ENCODE measurements around the gene LAMC2.

LAMC2 gene

DNA sequence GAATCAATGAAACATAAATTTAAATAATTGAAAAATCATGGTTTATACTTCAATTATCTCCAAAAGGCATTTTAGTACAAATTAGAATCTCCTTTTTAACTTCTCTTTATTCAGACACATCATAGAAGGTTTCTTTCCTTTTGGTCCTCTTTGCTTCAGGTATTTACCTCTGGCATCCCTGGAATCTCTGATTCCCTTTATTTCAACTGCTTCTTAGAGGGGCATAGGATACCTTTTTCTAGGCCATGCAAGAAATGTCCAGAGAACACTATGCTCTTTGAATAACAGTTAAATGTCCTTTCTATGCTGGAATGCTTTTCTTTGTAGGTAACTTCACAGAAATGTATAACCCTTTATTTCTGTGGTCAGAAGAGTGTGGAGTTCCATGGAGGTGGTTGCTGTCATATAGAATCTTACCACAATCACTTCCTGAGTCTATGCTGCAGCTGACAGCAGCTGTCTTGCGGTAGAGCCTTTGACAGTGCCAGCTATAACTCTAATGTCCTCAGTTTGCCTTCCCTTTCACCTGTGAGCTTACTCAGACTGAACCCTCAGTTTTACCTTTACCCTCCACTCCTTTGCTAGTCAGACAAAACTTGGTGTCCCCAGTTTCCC, 8.6 kb downstream of the LAMC2 start:
- TF ChIP-seq, protein P1, sequence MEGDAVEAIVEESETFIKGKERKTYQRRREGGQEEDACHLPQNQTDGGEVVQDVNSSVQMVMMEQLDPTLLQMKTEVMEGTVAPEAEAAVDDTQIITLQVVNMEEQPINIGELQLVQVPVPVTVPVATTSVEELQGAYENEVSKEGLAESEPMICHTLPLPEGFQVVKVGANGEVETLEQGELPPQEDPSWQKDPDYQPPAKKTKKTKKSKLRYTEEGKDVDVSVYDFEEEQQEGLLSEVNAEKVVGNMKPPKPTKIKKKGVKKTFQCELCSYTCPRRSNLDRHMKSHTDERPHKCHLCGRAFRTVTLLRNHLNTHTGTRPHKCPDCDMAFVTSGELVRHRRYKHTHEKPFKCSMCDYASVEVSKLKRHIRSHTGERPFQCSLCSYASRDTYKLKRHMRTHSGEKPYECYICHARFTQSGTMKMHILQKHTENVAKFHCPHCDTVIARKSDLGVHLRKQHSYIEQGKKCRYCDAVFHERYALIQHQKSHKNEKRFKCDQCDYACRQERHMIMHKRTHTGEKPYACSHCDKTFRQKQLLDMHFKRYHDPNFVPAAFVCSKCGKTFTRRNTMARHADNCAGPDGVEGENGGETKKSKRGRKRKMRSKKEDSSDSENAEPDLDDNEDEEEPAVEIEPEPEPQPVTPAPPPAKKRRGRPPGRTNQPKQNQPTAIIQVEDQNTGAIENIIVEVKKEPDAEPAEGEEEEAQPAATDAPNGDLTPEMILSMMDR (IDR thresholded peaks at IDR 0.05; ENCODE audit: low read length, missing control alignments), result no peak
- H3K4me3 ChIP-seq (replicated peaks; ENCODE audit: low read depth, low read length), result no peak overlapping the region
- DNase-seq (ENCODE audit: low read depth), result no peak

DNA sequence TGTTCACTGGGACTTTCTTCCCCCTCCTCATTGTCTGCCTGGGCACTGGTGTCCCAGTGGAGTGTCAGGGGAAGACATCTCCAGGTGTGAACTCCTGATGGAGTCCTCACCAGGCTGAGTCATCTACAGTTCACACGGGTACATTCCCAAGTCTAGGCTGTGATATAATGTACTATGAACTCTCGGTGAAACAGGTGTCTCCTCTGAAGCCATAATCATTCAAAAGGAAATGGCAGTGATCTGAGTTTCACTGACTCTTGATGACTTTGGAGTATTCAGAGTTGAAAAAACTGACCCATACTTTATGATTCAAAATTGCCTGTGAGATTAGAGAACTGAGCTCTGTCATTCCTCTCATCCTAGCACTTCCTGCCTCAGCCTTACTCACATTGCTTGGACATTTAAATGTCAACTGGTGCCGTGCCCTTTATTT, 9.1 kb downstream of the LAMC2 start:
- no peak overlapping the region for H3K4me3 ChIP-seq (replicated peaks; ENCODE audit: low read depth, low read length)
- TF ChIP-seq, protein P1 (IDR thresholded peaks at IDR 0.05; ENCODE audit: low read length, missing control alignments), result no peak
- peak; percentile 35 for DNase-seq (ENCODE audit: low read depth)

DNA sequence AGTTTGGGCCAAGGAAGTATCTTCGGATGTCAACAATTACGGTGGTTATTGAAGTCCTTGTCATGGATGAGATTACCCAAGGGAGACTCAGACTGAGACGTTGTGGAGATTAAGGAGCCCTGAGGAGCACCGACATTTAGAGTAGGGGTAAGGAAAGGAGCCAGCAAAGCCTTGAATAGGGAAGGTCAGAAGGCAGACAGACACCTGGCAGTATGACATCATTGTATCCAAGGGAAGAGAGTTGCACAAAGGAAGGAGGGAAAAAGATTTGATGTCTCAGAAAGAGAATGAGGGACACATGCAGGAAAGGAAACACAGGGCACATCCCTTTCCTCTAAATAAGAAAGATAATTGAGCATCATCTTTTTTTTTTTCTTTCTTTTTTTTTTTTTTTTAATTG, 11.7 kb downstream of the LAMC2 start:
- DNase-seq (ENCODE audit: low read depth), result no peak
- no peak overlapping the region for H3K4me3 ChIP-seq (replicated peaks; ENCODE audit: low read depth, low read length)
- TF ChIP-seq, protein P1 (IDR thresholded peaks at IDR 0.05; ENCODE audit: low read length, missing control alignments), result no peak

DNA sequence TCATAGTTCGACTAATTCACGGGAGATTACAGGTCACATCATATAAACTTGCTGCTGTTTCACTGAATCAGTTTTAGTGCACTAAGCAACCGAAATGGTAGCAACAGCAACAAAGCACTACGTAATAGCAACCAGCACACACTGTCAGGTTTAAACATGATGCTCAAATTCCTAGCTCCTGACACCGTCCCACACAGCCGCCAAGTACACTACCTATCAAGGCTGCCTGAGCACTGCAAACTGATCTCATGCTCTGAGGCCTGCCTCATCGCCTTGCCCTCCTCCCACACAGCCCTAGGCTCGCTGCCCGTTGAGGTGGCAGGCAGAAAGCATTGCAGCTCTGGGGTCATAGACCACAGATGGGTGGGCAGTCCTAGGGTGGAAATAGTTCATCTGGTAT, 12.4 kb downstream of the LAMC2 start:
- TF ChIP-seq, protein P1 (IDR thresholded peaks at IDR 0.05; ENCODE audit: low read length, missing control alignments), result no peak

DNA sequence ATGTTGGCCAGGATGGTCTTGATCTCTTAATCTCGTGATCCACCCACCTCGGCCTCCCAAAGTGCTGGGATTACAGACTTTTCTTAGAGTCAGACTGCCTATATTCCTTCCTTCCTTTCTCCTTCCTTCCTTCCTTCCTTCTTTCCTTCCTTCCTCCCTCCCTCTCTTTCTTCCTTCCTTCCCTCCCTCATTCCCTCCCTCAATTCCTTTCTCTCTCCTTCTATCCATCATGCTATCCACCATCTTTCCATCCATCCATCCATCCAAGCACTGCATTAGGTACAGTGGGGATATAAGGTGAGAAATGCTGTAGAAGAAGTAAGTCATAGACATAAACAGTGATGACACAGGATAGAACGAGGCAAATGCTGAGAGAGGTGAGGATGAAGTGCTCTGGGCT, 13.2 kb downstream of the LAMC2 start:
- no peak overlapping the region for H3K4me3 ChIP-seq (replicated peaks; ENCODE audit: low read depth, low read length)
- TF ChIP-seq, protein P1 (IDR thresholded peaks at IDR 0.05; ENCODE audit: low read length, missing control alignments), result no peak
- DNase-seq (ENCODE audit: low read depth), result no peak

More for the DNA sequence above, 12.4 kb downstream of the LAMC2 start:
- H3K4me3 ChIP-seq (replicated peaks; ENCODE audit: low read depth, low read length), result no peak overlapping the region
- DNase-seq (ENCODE audit: low read depth), result peak; percentile 91

DNA sequence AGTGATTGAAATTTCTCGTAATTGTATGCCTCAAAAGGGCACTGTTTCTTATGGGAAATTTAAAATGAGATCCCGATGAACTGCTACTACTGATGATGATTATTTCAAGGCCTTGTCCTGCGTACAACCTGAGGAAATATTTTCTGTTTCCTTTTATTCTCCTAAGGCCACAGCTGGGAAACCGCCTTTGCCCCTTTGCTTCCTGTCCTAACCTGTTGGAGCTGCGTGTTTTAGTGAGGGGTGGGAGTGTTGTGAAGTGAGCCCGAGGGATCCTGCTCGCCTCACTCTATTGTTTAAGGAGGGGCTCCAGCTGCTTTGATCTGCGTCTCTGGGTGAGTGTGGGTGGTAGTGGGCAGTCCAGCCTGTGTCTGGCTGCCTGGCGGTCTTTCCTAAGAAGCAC, 14.4 kb downstream of the LAMC2 start:
- TF ChIP-seq, protein P1 (IDR thresholded peaks at IDR 0.05; ENCODE audit: low read length, missing control alignments), result no peak
- DNase-seq (ENCODE audit: low read depth), result no peak
- no peak overlapping the region for H3K4me3 ChIP-seq (replicated peaks; ENCODE audit: low read depth, low read length)

DNA sequence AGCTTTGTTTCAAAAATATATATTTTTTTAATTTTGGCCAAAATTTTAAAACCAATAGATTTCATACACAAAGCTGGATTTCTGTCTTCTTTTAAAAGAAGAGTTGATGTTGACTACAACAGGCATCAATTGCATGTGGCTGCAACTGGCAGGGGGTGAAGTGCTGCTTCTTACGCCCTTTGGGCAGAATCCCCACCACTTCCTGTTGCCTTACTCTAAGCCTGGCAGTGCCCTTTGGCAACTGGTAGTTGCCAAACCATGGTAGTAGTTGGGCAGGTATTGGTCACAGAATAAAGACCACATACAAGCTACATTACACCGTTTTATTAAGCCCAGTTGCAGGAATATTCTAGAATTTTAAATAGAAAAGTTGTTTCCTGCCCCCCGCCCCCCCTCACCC, 17.0 kb downstream of the LAMC2 start:
- TF ChIP-seq, protein P1 (IDR thresholded peaks at IDR 0.05; ENCODE audit: low read length, missing control alignments), result no peak
- no peak for DNase-seq (ENCODE audit: low read depth)
- H3K4me3 ChIP-seq (replicated peaks; ENCODE audit: low read depth, low read length), result no peak overlapping the region
